GM12873 (cell line): ENCODE measurements around the gene KRT6B.

Experiments
- TF ChIP-seq, protein P1 (sequence below): IDR thresholded peaks from 2 replicates; pipeline ENCODE4 v1.5.1; 2012; ENCODE audit warnings: low read depth, mild to moderate bottlenecking, moderate library complexity, low read length, control low read depth; ENCODE audit not compliant: insufficient read depth; ENCODE audit errors: missing control alignments

The KRT6B gene

DNA sequence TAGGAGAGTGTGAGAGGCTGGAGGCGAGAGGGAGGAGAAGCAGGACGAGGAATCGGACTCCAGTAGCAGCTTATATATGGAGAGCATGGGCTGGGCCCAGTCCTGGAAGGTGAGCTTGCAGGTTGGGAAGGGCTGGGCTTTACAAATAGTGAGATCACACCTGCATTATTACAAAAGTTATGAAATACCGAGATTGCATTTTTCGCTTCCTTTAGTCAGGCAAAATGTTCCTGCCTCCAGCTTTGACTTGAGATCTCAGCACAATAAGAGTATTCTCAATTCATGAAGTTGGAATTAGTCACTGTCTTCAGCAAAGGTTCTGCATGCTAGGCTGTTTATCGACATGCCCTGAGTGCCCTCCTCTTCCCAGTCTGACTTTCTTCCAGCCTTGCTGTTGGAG lies at the start of gene KRT6B:
KRT6B (minus strand) TSS at position 46 of the 400 bp plus-strand sequence. CDS start 68 bp downstream, outside the sequence.
- TF ChIP-seq, protein P1, sequence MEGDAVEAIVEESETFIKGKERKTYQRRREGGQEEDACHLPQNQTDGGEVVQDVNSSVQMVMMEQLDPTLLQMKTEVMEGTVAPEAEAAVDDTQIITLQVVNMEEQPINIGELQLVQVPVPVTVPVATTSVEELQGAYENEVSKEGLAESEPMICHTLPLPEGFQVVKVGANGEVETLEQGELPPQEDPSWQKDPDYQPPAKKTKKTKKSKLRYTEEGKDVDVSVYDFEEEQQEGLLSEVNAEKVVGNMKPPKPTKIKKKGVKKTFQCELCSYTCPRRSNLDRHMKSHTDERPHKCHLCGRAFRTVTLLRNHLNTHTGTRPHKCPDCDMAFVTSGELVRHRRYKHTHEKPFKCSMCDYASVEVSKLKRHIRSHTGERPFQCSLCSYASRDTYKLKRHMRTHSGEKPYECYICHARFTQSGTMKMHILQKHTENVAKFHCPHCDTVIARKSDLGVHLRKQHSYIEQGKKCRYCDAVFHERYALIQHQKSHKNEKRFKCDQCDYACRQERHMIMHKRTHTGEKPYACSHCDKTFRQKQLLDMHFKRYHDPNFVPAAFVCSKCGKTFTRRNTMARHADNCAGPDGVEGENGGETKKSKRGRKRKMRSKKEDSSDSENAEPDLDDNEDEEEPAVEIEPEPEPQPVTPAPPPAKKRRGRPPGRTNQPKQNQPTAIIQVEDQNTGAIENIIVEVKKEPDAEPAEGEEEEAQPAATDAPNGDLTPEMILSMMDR: no peak

DNA sequence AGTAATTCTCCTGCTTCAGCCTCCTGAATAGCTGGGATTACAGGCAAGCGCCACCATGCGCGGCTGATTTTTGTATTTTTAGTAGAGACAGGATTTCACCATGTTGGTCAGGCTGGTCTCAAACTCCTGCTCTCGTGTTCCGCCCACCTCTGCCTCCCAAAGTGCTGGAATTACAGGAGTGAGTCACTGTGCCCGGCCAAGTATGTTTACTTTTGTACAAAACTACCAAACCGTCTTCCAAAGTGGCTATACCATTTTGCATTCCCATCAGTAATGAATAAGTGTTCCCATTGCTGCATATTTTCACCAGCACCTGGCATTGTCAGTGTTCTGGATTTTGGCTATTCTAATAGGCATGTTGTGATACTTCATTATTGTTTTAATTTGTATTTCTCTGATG lies 49.5 kb upstream of the KRT6B start:
- TF ChIP-seq, protein P1: no peak

DNA sequence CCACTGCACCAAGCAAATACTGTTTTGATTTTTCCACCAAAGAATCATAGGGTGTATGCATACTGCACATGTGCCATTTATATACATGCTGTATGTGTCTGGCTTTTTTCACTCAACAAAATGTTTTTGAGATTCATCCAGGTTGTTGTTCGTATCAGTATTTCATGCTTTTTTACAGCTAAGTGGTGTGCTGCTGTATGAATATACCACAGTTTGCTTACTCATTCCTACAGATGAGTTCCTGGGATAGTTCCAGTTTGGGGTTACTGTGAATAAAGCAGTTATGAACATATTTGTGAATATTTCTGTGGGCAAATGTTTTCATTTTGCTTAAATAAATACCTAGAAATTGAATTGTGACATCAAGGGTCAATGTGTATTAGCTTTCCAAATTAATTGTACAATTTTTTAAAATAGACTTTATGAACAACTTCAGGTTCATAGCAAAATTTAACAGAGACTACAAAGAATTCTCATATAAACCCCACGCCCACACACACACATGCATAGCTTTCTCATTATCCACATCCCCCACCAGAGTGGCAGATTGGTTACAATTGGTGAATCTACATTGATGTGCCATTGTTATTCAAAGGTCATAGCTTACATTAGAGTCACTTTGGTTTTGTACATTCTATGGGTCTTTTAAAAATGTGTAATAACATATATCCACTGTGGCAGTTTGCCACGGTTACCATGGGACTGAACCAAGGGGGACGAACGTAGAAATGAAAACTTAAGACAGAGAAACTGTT lies 48.0 kb upstream of the KRT6B start:
- TF ChIP-seq, protein P1: no peak

DNA sequence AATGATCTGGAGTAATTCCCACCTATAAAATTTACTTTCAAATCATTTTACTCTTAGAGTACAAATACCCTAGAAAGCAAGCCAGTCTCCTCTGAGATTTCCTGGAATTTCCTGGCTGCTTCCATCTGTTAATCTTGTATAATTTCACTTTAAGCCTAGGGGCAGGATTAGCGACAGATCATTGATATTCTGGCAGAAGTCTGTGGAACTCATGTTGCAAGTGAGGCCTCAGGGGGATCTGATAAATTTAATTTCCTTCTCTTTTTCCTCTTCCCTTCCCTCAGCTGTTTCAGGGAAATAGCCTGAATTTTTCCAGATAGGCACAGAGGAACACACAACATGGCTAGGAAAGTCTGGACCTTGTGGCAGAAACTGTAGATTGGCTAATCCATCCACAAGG lies 47.0 kb upstream of the KRT6B start:
- TF ChIP-seq, protein P1: no peak

DNA sequence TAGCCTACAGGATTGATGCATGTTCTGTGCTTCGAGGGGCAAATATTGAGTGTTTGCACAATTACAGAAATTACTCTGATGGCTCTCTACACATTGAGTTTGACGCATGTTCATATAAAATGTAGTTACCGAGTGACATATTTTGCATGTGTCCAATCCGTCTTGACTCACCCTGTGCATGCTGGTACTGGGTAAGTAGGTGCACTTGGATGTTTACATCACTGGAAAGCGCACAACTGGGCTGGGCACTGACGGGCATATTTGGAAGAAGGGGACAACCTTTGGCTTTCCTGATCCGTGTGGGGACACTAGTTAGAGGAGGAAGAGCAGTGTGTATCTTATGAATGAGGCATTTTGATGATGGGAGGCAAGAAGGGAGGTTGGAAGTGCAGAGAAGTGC lies 46.0 kb upstream of the KRT6B start:
- TF ChIP-seq, protein P1: no peak

DNA sequence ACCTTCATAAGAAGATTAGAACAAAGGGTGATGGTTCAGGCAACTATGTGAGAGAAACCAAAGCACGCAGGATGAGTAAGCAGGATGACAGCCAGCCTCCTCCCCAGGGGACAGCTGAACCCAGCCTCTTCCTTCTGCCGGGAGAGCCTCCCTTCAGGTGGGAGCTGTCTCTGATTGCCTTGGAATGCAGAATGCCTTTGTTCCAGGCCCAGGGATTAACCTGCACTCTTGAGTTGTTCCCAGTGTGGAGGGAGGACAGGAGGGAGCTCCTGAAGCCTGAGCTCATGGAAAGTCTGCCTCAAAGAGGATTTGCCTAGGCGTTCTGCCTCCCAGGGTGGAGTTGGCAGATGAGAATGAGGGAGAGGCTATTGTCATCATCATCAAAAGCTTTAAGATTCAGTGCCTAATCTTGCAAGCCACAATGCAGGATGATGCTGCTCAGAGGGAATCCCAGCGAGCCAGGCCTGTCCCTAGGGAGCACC lies 44.7 kb upstream of the KRT6B start:
- TF ChIP-seq, protein P1: no peak

DNA sequence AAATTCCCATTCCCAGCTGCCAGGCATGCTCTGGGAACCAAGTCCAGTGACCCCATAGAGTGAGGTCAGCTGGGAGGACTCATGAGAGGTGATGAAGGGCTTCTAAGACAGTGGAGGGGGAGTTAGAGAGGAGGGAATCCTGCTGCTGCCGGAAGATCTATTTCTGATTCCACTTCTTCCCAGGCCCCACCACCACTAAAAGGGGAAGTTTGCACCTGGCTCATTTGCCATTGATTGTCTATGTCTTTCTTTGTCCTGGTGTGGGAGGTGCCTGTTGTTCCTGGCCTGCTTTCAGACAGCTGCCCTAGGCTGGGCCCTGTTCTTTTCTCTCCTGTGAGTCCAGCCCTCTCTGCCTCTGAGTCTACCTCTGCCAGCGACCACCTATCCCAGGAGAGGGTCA lies 44.1 kb upstream of the KRT6B start:
- TF ChIP-seq, protein P1: no peak
